Pulmonary artery endothelial cell (primary cell): ENCODE measurements around the gene SLF2. TPM values are rescaled to one million over a fixed set of nuclear protein-coding genes. Genes with fewer than 3 reads are reported as not detected.

Source experiments
- DNase-seq: peaks from one replicate; pipeline ENCODE4 v3.0.0-alpha.2; 2011; ENCODE audit warnings: low read depth, low spot score
- total RNA-seq: library from RNA; depleted of rRNA; stranded (reverse); fragments of >200 nt; gene quantifications from 2 replicates; pipeline ENCODE4 v1.2.3, GENCODE V29; 2014

Gene SLF2
- total RNA-seq, 1 donor from 2014 or later = 18.1 TPM

DNA sequence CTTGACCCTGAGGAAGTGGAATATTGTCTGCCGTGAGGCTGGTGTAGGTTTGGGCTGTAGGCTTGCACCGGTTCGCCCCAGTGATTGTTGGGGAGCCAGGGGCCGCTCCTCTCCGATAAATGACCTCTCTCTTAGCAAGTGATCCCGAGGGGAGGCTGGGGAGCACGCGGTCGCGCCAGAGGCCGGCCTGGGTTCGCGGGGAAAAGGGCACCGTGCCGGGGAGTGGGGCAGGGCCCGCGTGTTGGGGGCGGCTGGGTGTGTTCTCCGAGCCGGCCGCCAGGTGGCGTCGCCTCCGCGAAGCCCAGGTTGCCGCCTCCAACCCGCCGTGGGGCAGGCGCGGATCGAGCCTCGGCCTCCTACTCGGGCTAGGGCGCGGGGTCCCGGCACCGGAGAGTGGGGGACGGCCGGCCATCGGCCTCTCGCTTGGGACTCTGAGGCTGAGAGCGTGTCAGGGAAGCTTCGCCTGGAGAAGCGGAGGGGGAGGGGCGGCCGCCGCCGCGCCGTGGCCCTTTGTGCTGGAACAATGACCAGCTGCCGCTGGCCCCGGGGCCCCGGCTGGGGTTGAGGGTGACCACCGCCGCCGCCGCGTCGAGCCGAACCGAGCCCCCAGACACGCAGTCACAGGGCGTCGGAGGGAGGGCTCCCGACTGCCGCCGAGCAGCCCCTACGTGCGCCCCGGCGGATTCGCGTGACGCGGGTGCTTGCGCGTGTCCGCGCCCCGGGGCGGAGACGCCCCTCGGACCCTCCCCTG lies 86.4 kb downstream of the SLF2 start:
- DNase-seq = no peak

DNA sequence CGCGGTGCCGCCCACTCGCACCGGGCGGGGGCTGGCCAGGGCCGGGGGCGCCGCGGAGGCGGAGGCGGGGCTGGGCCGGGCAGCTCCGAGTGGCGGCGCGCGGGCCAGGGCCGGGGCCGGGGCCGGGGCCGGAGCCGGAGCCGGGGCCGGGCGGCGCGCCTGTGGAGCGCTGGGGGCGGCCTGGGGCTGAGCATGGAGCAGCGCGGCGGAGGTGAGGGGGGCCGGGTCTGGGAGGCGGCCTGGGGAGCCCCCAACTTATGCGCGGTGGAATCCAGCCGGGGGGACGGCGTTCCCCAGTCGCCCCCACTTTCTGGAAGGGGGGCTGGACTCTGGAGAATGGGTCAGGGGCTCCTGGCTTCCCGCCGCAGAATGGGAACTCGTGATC lies 87.0 kb downstream of the SLF2 start, which contains the start of gene LZTS2:
LZTS2 (plus strand) TSS at position 67 of the 385 bp plus-strand sequence. CDS start 2,731 bp downstream, outside the sequence.
- no peak for DNase-seq

DNA sequence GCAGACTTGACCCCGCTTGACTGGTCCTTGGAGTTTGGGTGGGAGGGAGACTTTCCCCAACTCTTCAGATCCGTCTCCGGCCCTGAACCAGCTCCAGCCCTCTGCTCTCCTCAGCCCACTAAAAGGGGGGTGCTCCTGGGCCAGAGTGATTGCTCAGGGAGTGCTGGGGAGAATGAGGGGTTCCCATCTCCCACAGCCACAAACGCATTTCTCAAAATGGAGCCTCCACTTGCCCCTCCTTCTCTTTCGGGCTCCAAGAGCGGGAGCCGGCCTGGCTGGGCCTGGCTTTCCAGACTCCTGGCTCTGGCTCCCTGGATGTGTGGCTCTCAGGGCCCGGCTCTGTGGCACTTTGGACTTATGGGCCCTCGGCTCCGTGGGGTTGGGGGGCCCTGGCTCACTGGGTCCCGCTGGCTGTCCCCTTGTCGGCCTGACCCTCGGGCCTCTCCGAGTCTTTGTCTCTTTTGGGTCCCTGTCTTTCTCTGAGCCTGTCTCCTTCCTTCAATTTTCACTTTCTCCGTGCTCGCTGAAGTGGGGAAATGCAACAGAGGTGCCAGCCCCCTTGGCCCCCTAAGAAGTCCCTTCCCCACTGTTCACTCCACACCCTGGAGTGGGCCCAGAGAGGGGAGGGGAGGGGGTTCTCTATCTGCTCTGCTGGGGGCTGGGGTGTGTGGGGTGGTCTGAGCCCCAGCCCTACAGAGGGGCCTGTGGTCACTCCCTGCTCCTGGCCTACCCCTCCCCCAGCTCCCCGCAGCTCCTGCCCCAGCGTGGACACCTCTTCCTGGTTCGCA lies 87.6 kb downstream of the SLF2 start:
- no peak for DNase-seq

DNA sequence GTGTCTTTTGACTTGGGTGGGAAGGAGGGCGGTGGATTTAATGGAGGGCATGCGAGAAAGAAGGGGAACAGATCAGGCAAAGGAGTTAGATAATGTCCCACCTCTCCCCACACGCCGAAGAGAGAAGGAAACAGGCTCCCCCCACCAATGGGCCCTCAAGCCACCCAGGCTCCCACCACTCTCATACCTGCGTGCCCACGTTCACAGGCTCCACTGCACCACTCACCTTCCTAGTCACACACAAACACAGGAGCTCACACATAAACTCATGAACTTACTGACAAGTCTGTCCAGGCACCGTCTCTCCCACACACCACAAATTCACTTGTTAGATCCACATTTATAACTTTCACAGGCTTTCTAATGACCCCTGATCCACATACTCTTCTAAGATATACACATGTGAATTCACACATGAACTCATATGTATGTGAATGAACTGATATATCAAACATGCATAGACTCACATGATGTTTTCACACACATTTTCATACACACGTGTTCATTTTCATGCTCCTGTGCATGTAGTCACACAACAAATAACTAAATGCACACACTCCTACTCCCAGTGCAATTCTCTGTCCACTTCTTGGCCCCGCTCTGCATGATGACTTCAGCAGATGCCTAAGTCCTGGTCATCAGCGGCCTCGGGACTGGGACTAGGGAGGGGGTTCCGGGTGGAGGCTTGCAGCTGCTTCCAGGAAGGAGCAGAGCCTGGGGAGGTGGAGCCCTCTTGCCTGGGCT lies 88.3 kb downstream of the SLF2 start:
- DNase-seq = peak; percentile 89

DNA sequence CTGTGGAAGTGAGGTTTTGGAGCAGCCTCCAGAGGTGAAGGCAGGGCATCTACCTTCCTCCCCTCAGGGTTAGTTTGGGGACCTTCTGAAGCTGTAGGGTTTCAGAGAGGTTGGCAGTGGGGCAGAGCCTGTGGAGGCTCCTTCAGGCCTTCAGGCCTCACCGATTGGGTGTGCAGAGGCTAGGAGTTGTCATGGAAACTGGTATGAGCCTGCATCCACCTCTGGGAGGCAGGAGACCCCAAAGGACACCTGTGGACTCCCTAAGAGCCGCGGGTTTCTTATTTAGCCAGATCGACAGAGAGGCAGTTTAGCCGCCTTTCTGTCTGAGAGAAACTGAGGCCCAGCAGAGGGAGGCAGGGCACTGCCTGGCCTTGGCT lies 88.9 kb downstream of the SLF2 start:
- no peak for DNase-seq

DNA sequence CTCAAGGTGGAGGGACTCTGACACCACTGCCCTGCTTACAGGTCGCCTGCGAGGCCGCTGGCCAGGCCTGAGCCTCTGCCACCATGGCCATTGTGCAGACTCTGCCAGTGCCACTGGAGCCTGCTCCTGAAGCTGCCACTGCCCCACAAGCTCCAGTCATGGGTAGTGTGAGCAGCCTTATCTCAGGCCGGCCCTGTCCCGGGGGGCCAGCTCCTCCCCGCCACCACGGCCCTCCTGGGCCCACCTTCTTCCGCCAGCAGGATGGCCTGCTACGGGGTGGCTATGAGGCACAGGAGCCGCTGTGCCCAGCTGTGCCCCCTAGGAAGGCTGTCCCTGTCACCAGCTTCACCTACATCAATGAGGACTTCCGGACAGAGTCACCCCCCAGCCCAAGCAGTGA lies 89.7 kb downstream of the SLF2 start:
- no peak for DNase-seq

DNA sequence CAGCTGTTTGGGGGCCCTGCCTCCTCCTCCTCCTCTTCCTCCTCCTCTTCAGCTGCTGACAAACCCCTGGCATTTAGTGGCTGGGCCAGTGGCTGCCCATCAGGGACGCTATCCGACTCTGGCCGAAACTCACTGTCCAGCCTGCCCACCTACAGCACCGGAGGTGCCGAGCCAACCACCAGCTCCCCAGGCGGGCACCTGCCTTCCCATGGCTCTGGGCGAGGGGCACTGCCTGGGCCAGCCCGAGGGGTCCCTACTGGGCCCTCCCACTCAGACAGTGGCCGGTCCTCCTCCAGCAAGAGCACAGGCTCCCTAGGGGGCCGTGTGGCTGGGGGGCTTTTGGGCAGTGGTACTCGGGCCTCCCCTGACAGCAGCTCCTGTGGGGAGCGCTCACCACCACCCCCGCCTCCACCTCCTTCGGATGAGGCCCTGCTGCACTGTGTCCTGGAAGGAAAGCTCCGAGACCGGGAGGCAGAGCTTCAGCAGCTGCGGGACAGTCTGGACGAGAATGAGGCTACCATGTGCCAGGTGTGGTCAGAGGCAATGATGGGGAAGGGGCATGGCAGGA lies 91.0 kb downstream of the SLF2 start:
- DNase-seq = no peak

DNA sequence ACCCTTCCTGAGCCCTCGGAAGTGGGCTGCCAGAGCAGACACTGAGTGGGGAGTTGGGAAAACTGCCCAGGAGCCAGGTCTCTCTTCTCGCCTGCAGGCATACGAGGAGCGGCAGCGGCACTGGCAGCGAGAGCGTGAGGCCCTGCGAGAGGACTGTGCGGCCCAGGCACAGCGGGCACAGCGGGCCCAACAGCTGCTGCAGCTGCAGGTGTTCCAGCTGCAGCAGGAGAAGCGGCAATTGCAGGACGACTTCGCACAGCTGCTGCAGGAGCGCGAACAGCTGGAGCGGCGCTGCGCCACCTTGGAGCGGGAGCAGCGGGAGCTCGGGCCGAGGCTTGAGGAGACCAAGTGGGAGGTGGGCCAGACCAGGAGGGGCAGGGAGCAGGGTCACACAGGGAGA lies 92.6 kb downstream of the SLF2 start:
- no peak for DNase-seq

DNA sequence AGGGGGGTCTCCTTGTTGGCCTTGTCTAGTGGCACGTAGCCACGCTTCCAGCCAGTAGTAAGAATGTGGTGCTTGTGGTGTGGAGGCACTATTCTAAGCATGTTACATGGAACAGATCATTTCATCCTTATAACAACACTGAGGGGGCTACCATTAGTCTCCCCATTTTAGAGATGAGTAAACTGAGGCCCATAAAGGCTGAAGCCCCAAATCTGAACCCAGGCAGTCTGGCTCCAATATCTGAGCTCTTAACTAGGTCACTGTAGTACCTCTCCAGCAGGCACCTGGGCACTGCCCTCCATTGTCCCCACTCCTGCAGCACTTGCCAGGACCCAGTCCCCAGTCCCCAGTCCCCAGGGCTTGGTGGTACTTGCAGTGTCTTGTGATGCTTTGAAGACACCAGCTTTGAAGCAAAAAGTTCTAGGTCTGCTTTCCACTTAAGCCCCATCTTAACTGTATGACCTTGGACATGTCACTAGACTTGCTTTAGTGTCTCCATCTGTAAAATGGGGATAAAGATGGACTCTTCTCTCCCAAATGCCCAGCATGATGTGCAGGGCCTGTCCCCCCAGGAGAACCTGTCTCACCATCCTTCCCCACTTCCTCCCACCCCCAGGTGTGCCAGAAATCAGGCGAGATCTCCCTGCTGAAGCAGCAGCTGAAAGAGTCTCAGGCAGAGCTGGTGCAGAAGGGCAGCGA lies 93.3 kb downstream of the SLF2 start:
- DNase-seq = no peak

DNA sequence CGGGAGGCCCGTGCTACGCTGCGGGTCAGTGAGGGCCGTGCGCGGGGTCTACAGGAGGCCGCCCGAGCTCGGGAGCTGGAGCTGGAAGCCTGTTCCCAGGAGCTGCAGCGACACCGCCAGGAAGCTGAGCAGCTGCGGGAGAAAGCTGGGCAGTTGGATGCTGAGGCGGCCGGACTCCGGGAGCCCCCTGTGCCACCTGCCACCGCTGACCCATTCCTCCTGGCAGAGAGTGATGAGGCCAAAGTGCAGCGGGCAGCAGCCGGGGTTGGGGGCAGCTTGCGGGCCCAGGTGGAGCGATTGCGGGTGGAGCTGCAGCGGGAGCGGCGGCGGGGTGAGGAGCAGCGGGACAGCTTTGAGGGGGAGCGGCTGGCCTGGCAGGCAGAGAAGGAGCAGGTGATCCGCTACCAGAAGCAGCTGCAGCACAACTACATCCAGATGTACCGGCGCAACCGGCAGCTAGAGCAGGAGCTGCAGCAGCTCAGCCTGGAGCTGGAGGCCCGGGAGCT lies 93.9 kb downstream of the SLF2 start:
- no peak for DNase-seq

DNA sequence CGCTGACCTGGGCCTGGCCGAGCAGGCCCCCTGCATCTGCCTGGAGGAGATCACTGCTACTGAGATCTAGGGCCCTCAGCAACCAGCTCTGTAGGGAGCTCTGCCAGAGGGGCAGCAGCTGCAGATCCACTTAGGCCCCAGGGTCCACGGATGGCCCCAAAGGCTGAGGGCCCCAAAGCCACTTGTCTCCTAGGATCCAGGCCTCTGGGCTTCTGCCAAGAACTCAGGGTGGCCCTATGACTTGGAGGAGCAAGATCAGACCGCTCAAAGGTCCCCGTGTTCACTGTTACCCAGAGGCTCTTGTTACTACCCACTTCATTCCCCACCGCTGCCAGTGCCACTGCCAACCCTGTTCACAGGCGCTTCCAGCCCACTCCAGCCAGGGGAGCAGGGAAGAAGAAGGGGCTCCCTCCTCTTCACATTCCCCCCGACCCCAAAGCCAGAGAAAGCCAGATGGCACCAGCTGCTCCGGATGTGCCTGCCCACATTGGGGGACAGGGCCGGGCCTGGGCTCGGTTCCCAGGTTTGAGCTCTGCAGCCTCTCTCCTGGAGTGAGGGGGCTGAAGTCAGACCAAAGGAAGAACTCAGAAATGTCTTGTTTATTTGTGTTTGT lies 94.4 kb downstream of the SLF2 start:
- DNase-seq = no peak

DNA sequence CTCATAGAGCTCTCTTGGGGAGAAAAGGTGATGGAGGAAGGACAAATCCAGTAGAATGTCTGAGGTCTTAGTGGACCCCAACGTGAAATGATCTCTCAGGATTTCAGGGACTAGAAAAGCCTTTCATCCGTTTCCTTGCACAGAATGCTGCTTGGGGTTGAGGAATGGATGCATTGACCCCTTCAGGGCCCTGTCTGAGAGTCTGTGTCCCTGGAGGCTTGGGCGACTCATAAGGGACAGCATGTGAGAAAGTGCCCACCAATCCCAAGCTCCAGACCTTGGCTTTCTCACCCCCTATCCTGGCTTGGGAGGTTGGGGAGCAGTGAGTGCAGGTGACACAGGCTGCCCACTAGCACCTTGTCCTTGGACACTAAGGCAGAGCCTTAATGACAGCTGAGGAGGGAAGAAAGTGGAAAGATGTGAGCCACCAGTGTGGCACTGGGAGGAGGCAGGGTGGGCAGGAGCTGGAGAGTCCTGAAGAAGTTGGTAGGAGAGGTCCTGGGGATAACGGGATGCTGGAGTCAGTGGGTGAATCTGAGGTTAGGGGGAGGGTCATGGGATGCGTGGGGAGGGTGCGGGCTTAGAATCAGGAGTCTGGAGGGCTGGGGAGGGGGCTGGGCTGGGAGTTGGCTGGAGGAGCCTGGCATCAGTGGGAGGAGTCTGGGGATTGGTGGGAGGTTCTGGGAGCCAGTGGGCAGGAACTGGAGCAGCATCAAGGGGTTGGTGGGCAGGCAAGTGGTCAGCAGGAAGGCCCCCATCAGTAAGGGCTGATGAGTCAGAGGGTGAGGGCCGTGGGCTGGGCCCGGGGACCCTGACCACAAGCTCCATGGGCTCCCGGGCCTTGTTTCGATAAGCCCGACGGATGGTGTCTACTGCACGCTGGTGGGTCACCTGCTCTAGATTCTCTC lies 95.4 kb downstream of the SLF2 start:
- no peak for DNase-seq

DNA sequence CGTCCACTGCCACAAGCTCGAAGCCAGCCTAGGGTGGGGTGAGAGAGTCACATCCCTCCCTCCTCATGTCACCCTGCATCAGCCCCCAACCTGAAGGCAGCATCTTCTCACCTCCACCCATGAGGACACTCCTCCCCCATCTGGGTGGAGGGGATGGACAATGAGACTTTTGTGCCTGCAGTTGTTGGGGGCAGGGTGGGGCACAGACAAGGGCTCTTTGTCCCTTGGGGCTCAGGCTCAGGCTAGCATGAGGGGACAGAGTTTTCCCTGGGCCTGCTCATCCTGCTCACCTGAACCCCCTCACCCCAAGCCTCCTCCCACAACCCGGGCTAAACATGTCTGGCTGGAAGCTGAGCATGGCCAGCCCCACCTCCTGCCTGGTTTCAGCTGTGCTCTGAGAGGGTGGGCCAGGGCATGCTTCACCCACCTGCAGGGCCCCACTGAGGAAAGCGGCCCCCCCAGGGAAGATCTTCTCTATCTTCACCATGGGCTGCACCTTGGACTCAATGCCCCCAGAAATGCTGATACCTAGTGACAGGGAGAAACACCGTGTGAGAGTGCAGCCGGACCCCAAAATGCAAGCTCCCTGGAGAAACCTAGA lies 96.2 kb downstream of the SLF2 start:
- DNase-seq = no peak

DNA sequence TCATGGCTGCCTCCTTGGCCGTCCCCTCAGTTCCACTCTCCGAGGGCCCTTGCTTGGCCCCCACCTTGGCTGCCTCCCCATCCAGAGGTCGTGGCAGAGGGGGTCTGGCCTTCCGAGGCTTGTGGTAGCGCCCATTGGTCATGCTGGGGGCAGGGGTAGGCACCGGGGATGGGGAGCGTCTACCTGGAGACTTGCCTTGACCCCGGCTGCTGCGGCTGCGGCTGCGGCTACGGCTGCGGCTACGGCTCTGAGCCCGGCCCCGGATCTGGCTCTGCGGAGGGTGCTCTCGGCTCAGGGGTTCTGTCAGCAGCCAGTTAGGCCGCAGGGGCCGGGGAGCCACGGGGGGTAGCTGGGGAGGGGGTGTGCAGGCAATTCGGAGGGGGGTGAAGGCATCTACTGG lies 97.6 kb downstream of the SLF2 start:
- no peak for DNase-seq

DNA sequence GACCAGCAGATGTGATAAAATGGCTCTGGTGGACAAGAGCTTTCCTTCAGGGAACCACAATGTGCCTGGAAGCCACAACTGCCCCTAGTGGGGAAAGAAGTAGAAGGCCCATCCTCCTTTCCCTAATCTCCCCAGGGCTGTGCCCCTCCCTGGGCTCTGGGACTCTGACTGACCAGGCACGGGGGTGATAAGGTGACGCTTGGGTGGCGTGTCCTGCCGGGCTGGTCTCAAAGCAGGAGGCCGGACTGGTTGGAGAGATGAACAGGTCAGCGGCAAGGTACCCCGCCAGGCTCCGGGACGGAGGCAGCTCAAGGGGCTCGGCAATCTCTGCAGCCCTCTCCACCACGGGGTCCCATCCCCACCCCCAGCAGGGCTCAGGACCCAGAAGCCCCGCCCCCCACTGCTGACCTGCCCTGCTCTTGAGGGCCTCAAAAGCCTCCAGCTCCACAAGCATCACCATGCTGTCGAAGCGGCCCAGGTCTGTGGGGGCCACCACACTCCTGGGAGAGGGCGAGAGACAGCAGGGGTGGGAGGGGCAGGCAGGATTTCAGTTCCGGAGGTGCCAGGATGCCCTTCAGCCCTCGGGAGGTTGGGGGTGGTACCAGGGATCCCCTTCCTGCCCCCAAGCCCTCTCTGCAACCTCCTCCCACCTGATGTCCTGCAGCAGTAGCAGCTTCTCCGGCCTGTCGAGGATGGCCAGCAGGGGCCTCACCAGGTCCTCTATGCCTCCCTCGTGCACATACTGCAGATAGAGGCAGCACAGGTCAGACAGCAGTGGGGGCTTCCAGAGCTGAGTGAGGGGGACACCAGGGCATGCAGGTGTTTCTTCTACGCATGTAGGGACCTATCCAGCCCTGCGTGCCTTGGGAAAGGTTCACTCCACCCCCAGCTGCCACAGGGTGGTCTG lies 99.0 kb downstream of the SLF2 start:
- DNase-seq = no peak

DNA sequence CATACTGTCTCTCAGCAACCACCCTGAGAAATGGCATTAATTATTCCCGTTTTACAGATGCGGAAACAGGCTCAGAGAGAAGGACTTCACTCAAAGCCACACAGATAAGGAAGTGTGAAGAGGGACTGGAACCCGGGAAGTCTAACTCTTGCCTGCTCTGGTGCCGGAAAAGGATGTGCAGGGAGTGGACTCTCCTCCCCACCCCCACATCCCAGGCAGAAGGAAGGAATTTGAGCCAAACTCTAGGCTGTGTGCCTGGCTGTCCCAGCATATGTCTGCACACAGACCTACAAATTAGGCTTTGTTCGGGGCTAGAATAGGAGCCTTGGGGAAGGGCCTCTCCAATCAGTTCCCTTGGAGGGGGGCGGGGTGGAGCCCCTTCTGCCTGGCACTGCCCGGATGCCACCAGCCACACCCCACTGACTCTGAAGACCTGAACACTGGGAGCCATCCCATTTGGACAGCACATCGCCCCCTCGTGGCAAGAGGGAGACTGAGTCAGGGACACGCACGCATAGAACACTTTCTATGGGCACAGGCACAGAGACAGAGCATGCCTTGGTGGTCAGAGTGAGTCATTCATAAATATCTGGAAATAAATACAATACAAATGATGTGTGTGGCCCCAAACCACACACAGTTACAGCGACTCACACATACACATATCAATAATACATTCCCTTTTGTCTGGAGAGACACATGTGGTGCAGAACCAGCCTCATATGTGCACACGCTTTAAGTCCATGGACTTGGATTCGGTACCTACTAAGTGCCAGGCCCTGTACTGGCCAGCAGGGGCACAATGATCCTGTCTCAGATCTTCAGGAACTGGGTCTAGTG lies 100.0 kb downstream of the SLF2 start:
- peak; percentile 80 for DNase-seq

DNA sequence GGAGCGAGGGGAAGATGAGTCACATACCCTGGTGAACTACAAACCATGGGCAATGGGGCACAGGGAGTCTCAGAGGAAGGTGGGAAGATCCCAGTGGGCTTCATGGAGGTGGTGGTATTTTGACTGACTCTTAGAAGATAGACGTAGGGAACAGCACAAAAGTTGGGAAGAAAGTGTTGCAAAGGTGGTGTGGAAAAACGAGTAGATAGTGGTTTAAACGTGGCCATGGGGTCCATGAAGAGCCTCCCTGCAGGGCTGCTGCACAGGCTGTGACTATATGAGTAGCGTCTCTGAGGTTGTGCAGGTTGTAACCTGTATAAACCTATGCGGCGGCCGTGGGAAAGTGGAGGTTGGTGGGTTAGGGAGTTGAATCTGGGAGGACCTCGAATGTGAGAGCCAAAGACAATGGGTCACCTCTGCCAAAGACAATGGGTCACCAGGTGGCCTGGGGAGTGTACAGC lies 100.6 kb downstream of the SLF2 start:
- no peak for DNase-seq
